ENCODE measurements around the gene COL4A5.

The COL4A5 gene

GRCh38 chrX:108664701-108665100 lies 225.1 kb downstream of the COL4A5 start:
- TF ChIP-seq GATA3 (IDR thresholded peaks at IDR 0.05; ENCODE audit: low read depth, low read length) (no peak), GATA2 (IDR thresholded peaks at IDR 0.05; ENCODE audit: low read depth, low read length) (no peak)

- TF ChIP-seq GATA3 (IDR thresholded peaks at IDR 0.05; ENCODE audit: low read depth, low read length) (no peak), GATA2 (IDR thresholded peaks at IDR 0.05; ENCODE audit: low read depth, low read length) (no peak)
Observed at GRCh38 chrX:108666101-108666500, 226.5 kb downstream of the COL4A5 start.

- TF ChIP-seq GATA2 (IDR thresholded peaks at IDR 0.05; ENCODE audit: low read depth, low read length) = no peak
- no peak for TF ChIP-seq GATA3 (IDR thresholded peaks at IDR 0.05; ENCODE audit: low read depth, low read length)
Observed at GRCh38 chrX:108671526-108671925, 231.9 kb downstream of the COL4A5 start.

GRCh38 chrX:108696690-108697089 lies 257.1 kb downstream of the COL4A5 start:
- TF ChIP-seq GATA3 (IDR thresholded peaks at IDR 0.05; ENCODE audit: low read depth, low read length) = no peak
- TF ChIP-seq GATA2 (IDR thresholded peaks at IDR 0.05; ENCODE audit: low read depth, low read length) = no peak

GRCh38 chrX:108699368-108699767 lies 259.7 kb downstream of the COL4A5 start:
- TF ChIP-seq GATA2 (IDR thresholded peaks at IDR 0.05; ENCODE audit: low read depth, low read length) (no peak), GATA3 (IDR thresholded peaks at IDR 0.05; ENCODE audit: low read depth, low read length) (no peak)

- TF ChIP-seq GATA3 (IDR thresholded peaks at IDR 0.05; ENCODE audit: low read depth, low read length) = no peak
- no peak for TF ChIP-seq GATA2 (IDR thresholded peaks at IDR 0.05; ENCODE audit: low read depth, low read length)
Observed at GRCh38 chrX:108701633-108702032, 262.0 kb downstream of the COL4A5 start.

- TF ChIP-seq GATA3 (IDR thresholded peaks at IDR 0.05; ENCODE audit: low read depth, low read length) (no peak), GATA2 (IDR thresholded peaks at IDR 0.05; ENCODE audit: low read depth, low read length) (no peak)
Observed at GRCh38 chrX:108702530-108702929, 262.9 kb downstream of the COL4A5 start.

GRCh38 chrX:108704839-108705238 lies 265.2 kb downstream of the COL4A5 start:
- no peak for TF ChIP-seq GATA3 (IDR thresholded peaks at IDR 0.05; ENCODE audit: low read depth, low read length)
- no peak for TF ChIP-seq GATA2 (IDR thresholded peaks at IDR 0.05; ENCODE audit: low read depth, low read length)

GRCh38 chrX:108712886-108713285 lies 273.2 kb downstream of the COL4A5 start:
- no peak for TF ChIP-seq GATA2 (IDR thresholded peaks at IDR 0.05; ENCODE audit: low read depth, low read length)
- no peak for TF ChIP-seq GATA3 (IDR thresholded peaks at IDR 0.05; ENCODE audit: low read depth, low read length)

- TF ChIP-seq GATA2 (IDR thresholded peaks at IDR 0.05; ENCODE audit: low read depth, low read length) (no peak), GATA3 (IDR thresholded peaks at IDR 0.05; ENCODE audit: low read depth, low read length) (no peak)
Observed at GRCh38 chrX:108722561-108722960, 282.9 kb downstream of the COL4A5 start.

GRCh38 chrX:108726748-108727147 lies 287.1 kb downstream of the COL4A5 start:
- TF ChIP-seq GATA2 (IDR thresholded peaks at IDR 0.05; ENCODE audit: low read depth, low read length) (no peak), GATA3 (IDR thresholded peaks at IDR 0.05; ENCODE audit: low read depth, low read length) (no peak)

GRCh38 chrX:108731153-108731552 lies 291.5 kb downstream of the COL4A5 start:
- TF ChIP-seq GATA2 (IDR thresholded peaks at IDR 0.05; ENCODE audit: low read depth, low read length) (no peak), GATA3 (IDR thresholded peaks at IDR 0.05; ENCODE audit: low read depth, low read length) (no peak)

- TF ChIP-seq GATA2 (IDR thresholded peaks at IDR 0.05; ENCODE audit: low read depth, low read length) = no peak
- TF ChIP-seq GATA3 (IDR thresholded peaks at IDR 0.05; ENCODE audit: low read depth, low read length) = no peak
Observed at GRCh38 chrX:108732630-108733321, 293.1 kb downstream of the COL4A5 start.

GRCh38 chrX:108734426-108734825 lies 294.8 kb downstream of the COL4A5 start:
- TF ChIP-seq GATA3 (IDR thresholded peaks at IDR 0.05; ENCODE audit: low read depth, low read length) (no peak), GATA2 (IDR thresholded peaks at IDR 0.05; ENCODE audit: low read depth, low read length) (no peak)

- no peak for TF ChIP-seq GATA3 (IDR thresholded peaks at IDR 0.05; ENCODE audit: low read depth, low read length)
- no peak for TF ChIP-seq GATA2 (IDR thresholded peaks at IDR 0.05; ENCODE audit: low read depth, low read length)
Observed at GRCh38 chrX:108735091-108735678, 295.5 kb downstream of the COL4A5 start.
